HepG2 (cell line): ENCODE measurements around the gene TULP3. TPM values are rescaled to one million over a fixed set of nuclear protein-coding genes. Genes with fewer than 3 reads are reported as not detected.
A peak's percentile ranks its signal among the peaks of the same experiment; 100 is the strongest.

ENCODE experiments used
- AGO2 ChIP-seq: fragments of 200-400 bp; formaldehyde crosslinking; optimal IDR thresholded peaks from 2 replicates; pipeline ENCODE3; 2017; ENCODE audit warnings: mild to moderate bottlenecking, low read depth, low read length, moderate library complexity
- AHR ChIP-seq: IDR thresholded peaks from 2 replicates; pipeline ENCODE4 v1.6.1; 2018; ENCODE audit warnings: missing genetic modification reagents, missing compliant biosample characterization
- EEA1 ChIP-seq: sonication (generic); formaldehyde crosslinking; IDR thresholded peaks from 2 replicates; pipeline ENCODE4 v1.5.1; 2020; ENCODE audit warnings: mild to moderate bottlenecking, missing genetic modification reagents, borderline replicate concordance
- GABPB1 ChIP-seq: IDR thresholded peaks from 2 replicates; pipeline ENCODE4 v1.6.1; 2016; ENCODE audit warnings: mild to moderate bottlenecking, missing genetic modification reagents, moderate library complexity, missing compliant biosample characterization
- HDAC2 ChIP-seq: sonication (generic); formaldehyde crosslinking; IDR thresholded peaks from 2 replicates; pipeline ENCODE4 v1.4.0; 2020; ENCODE audit warnings: missing genetic modification reagents
- HIVEP1 ChIP-seq: sonication (generic); formaldehyde crosslinking; IDR thresholded peaks from 2 replicates; pipeline ENCODE4 v1.4.0; 2020; ENCODE audit warnings: mild to moderate bottlenecking, missing genetic modification reagents
- HNRNPLL ChIP-seq: fragments of 200-400 bp; formaldehyde crosslinking; IDR thresholded peaks from 2 replicates; pipeline ENCODE4 v1.6.1; 2017; ENCODE audit warnings: mild to moderate bottlenecking, low read depth, low read length; ENCODE audit not compliant: poor library complexity, severe bottlenecking
- KDM5B ChIP-seq: sonication (generic); formaldehyde crosslinking; IDR thresholded peaks from 2 replicates; pipeline ENCODE4 v1.4.0; 2020; ENCODE audit warnings: missing genetic modification reagents, mild to moderate bottlenecking, borderline replicate concordance
- MAFF ChIP-seq: IDR thresholded peaks from 2 replicates; pipeline ENCODE4 v1.6.1; 2011; ENCODE audit warnings: low read depth, low read length, improper control_type of control experiment
- MZF1 ChIP-seq: sonication (generic); formaldehyde crosslinking; IDR thresholded peaks from 2 replicates; pipeline ENCODE4 v1.8.1; 2023; ENCODE audit warnings: mild to moderate bottlenecking, missing genetic modification reagents, borderline replicate concordance
- NFE2 ChIP-seq: sonication (generic); formaldehyde crosslinking; IDR thresholded peaks from 2 replicates; pipeline ENCODE4 v1.4.0; 2020; ENCODE audit warnings: missing genetic modification reagents
- PCBP2 ChIP-seq: fragments of 200-400 bp; formaldehyde crosslinking; optimal IDR thresholded peaks from 2 replicates; pipeline ENCODE3; 2018; ENCODE audit warnings: low read length, low read depth; ENCODE audit not compliant: poor library complexity, severe bottlenecking
- RFX3 ChIP-seq: IDR thresholded peaks from 2 replicates; pipeline ENCODE4 v1.6.1; 2016; ENCODE audit warnings: missing biosample characterization, missing genetic modification reagents
- ZFY ChIP-seq: sonication (generic); formaldehyde crosslinking; IDR thresholded peaks from 2 replicates; pipeline ENCODE4 v1.4.0; 2020; ENCODE audit warnings: missing genetic modification reagents
- ZNF337 ChIP-seq: sonication (generic); formaldehyde crosslinking; IDR thresholded peaks from 2 replicates; pipeline ENCODE4 v1.5.1; 2020; ENCODE audit warnings: missing genetic modification reagents, low read depth, mild to moderate bottlenecking, borderline replicate concordance
- ZNF589 ChIP-seq: sonication (generic); formaldehyde crosslinking; conservative IDR thresholded peaks from 2 replicates; pipeline ENCODE4 v1.8.0; 2022; ENCODE audit warnings: mild to moderate bottlenecking, moderate library complexity, missing genetic modification reagents
- ZZZ3 ChIP-seq: sonication (generic); formaldehyde crosslinking; IDR thresholded peaks from 2 replicates; pipeline ENCODE4 v1.4.0; 2020; ENCODE audit warnings: missing genetic modification reagents, mild to moderate bottlenecking, borderline replicate concordance
- polyA plus RNA-seq, 8 experiments: library from polyadenylated mRNA; depleted of rRNA in 3 of 8; stranded (reverse) in 7 of 8; unstranded in 1 of 8; fragments of >200 nt; fragmentation: Illumina TruSeq in 4 of 8; extraction: Trizol in 4 of 8; gene quantifications; 2 replicates each; pipeline versions ENCODE4 v1.2.1 to v1.2.3, GENCODE V29; 2011 to 2016; ENCODE audit warnings: low read depth in 4 of 8, missing spikeins in 1 of 8, mixed read lengths in 1 of 8; ENCODE audit not compliant: insufficient read depth in 1 of 8
- total RNA-seq, 5 experiments: library from RNA; depleted of rRNA; stranded (reverse); fragments of >200 nt; fragmentation: Illumina TruSeq; extraction: Trizol; gene quantifications; 2 replicates each; pipeline ENCODE4 v1.2.3, GENCODE V29; 2016; ENCODE audit warnings: low read depth in 1 of 5
- TF ChIP-seq, protein P1 (sequence below): sonication (generic); formaldehyde crosslinking; IDR thresholded peaks from 2 replicates; pipeline ENCODE4 v1.8.1; 2023; ENCODE audit warnings: mild to moderate bottlenecking, inconsistent platforms, moderate library complexity, missing genetic modification reagents, borderline replicate concordance
- TF ChIP-seq, protein P2 (sequence below), 2 experiments: sonication (generic) in 1 of 2; formaldehyde crosslinking in 1 of 2; IDR thresholded peaks; 2 replicates each; pipeline versions ENCODE4 v1.4.0 to v1.6.1; 2018 to 2020; ENCODE audit warnings: missing genetic modification reagents in 2 of 2, borderline replicate concordance in 1 of 2, low read depth in 1 of 2, mild to moderate bottlenecking in 1 of 2, missing biosample characterization in 1 of 2
- TF ChIP-seq, protein P3 (sequence below): sonication (generic); formaldehyde crosslinking; IDR thresholded peaks from 2 replicates; pipeline ENCODE4 v1.4.0; 2020; ENCODE audit warnings: mild to moderate bottlenecking, missing genetic modification reagents, borderline replicate concordance
- TF ChIP-seq, protein P4 (sequence below): sonication (generic); formaldehyde crosslinking; IDR thresholded peaks from 2 replicates; pipeline ENCODE4 v1.4.0; 2020; ENCODE audit warnings: missing genetic modification reagents

Gene TULP3
- total and polyA plus RNA-seq, 2 of the 13 experiments (the other 11 are each of a cell fraction or from before 2014, with no cell fraction given), result 11.2 to 13.2 TPM

DNA sequence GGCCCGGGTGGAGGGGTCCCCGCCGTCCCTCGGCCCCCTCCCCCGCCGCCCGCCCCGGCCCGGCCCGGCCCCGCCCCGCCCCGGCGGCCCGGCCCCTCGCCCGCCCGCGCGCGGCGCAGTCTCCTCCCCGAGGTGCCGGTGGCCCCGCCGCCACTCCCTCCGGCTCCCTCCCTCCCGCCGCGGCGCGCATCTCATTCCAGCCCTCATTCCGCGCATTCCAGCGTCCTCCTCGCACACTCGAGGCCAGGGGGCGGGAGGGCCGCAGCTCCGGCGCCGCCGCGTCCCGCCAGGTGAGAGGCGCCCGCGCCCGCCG, 68.5 kb downstream of the TULP3 start, which contains the start of gene TEAD4 (continued):
- TF ChIP-seq, protein P1, sequence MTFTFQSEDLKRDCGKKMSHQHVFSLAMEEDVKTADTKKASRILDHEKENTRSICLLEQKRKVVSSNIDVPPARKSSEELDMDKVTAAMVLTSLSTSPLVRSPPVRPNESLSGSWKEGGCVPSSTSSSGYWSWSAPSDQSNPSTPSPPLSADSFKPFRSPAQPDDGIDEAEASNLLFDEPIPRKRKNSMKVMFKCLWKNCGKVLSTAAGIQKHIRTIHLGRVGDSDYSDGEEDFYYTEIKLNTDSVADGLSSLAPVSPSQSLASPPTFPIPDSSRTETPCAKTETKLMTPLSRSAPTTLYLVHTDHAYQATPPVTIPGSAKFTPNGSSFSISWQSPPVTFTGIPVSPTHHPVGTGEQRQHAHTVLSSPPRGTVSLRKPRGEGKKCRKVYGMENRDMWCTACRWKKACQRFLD (CRISPR knock-in tag), result no peak
- no peak for TF ChIP-seq HIVEP1 (CRISPR knock-in tag)
- TF ChIP-seq, protein P2, sequence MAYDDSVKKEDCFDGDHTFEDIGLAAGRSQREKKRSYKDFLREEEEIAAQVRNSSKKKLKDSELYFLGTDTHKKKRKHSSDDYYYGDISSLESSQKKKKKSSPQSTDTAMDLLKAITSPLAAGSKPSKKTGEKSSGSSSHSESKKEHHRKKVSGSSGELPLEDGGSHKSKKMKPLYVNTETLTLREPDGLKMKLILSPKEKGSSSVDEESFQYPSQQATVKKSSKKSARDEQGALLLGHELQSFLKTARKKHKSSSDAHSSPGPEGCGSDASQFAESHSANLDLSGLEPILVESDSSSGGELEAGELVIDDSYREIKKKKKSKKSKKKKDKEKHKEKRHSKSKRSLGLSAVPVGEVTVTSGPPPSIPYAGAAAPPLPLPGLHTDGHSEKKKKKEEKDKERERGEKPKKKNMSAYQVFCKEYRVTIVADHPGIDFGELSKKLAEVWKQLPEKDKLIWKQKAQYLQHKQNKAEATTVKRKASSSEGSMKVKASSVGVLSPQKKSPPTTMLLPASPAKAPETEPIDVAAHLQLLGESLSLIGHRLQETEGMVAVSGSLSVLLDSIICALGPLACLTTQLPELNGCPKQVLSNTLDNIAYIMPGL (CRISPR knock-in tag; IDR thresholded peaks at IDR 0.05; ENCODE audit: borderline replicate concordance in 1 of 2, low read depth in 1 of 2), result no peak; a peak in 1 of 4 replicates
- no peak for TF ChIP-seq AGO2
- no peak for TF ChIP-seq PCBP2
- TF ChIP-seq, protein P3, sequence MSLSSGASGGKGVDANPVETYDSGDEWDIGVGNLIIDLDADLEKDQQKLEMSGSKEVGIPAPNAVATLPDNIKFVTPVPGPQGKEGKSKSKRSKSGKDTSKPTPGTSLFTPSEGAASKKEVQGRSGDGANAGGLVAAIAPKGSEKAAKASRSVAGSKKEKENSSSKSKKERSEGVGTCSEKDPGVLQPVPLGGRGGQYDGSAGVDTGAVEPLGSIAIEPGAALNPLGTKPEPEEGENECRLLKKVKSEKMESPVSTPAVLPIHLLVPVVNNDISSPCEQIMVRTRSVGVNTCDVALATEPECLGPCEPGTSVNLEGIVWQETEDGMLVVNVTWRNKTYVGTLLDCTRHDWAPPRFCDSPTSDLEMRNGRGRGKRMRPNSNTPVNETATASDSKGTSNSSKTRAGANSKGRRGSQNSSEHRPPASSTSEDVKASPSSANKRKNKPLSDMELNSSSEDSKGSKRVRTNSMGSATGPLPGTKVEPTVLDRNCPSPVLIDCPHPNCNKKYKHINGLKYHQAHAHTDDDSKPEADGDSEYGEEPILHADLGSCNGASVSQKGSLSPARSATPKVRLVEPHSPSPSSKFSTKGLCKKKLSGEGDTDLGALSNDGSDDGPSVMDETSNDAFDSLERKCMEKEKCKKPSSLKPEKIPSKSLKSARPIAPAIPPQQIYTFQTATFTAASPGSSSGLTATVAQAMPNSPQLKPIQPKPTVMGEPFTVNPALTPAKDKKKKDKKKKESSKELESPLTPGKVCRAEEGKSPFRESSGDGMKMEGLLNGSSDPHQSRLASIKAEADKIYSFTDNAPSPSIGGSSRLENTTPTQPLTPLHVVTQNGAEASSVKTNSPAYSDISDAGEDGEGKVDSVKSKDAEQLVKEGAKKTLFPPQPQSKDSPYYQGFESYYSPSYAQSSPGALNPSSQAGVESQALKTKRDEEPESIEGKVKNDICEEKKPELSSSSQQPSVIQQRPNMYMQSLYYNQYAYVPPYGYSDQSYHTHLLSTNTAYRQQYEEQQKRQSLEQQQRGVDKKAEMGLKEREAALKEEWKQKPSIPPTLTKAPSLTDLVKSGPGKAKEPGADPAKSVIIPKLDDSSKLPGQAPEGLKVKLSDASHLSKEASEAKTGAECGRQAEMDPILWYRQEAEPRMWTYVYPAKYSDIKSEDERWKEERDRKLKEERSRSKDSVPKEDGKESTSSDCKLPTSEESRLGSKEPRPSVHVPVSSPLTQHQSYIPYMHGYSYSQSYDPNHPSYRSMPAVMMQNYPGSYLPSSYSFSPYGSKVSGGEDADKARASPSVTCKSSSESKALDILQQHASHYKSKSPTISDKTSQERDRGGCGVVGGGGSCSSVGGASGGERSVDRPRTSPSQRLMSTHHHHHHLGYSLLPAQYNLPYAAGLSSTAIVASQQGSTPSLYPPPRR (CRISPR knock-in tag), result peak; percentile 52; the same call in 1 of the 2 replicates
- TF ChIP-seq ZNF589 (CRISPR knock-in tag), result no peak; the same call in none of the 2 replicates
- TF ChIP-seq RFX3, result no peak
- no peak for TF ChIP-seq KDM5B (CRISPR knock-in tag)
- TF ChIP-seq ZFY, result no peak
- no peak for TF ChIP-seq NFE2
- TF ChIP-seq ZZZ3, result no peak
- TF ChIP-seq, protein P4, sequence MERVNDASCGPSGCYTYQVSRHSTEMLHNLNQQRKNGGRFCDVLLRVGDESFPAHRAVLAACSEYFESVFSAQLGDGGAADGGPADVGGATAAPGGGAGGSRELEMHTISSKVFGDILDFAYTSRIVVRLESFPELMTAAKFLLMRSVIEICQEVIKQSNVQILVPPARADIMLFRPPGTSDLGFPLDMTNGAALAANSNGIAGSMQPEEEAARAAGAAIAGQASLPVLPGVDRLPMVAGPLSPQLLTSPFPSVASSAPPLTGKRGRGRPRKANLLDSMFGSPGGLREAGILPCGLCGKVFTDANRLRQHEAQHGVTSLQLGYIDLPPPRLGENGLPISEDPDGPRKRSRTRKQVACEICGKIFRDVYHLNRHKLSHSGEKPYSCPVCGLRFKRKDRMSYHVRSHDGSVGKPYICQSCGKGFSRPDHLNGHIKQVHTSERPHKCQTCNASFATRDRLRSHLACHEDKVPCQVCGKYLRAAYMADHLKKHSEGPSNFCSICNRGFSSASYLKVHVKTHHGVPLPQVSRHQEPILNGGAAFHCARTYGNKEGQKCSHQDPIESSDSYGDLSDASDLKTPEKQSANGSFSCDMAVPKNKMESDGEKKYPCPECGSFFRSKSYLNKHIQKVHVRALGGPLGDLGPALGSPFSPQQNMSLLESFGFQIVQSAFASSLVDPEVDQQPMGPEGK (CRISPR knock-in tag), result peak; percentile 50; the same call in 1 of the 2 replicates
- no peak for TF ChIP-seq MZF1 (CRISPR knock-in tag)
- TF ChIP-seq HNRNPLL, result no peak
- TF ChIP-seq MAFF, result no peak
- TF ChIP-seq EEA1 (CRISPR knock-in tag), result no peak
- no peak for TF ChIP-seq HDAC2 (CRISPR knock-in tag)
- TF ChIP-seq GABPB1 (CRISPR knock-in tag), result 0 out of 2 replicates have a peak, but pooled peaks have one; percentile 0
- TF ChIP-seq ZNF337 (CRISPR knock-in tag), result no peak
- TF ChIP-seq AHR (CRISPR knock-in tag), result 0 out of 2 replicates have a peak, but pooled peaks have one; percentile 28
